GM12875 (cell line): ENCODE data around the gene MEIOSIN.

Source experiments
- H3K4me3 ChIP-seq: one replicate; pipeline ENCODE4 v1.5.1; 2011; ENCODE audit warnings: low read depth, low read length, control low read depth
- TF ChIP-seq, protein P1 (sequence below): IDR thresholded peaks from 2 replicates; pipeline ENCODE4 v1.5.1; 2011; ENCODE audit warnings: low read depth, mild to moderate bottlenecking, control low read depth, inconsistent platforms, low read length, moderate library complexity, borderline replicate concordance; ENCODE audit not compliant: insufficient read depth

MEIOSIN gene

DNA sequence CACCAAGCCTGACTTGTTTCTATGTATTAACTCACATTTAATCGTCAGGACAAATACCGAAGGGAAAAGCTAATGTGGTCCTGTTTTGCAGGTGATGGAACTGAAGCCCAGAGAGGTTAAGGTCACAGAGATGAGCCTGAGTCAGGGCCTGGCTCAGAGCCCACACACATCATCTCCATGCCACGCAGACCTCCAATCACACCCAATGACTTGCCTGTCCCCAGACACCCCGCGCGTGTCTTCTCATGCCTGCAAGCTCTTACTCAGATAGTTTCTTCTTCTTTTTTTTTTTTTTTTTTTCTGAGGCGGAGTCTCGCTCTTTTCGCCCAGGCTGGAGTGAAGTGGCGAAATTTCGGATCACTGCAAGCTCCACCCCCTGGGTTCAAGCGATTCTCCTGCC lies 19.4 kb downstream of the MEIOSIN start:
- TF ChIP-seq, protein P1, sequence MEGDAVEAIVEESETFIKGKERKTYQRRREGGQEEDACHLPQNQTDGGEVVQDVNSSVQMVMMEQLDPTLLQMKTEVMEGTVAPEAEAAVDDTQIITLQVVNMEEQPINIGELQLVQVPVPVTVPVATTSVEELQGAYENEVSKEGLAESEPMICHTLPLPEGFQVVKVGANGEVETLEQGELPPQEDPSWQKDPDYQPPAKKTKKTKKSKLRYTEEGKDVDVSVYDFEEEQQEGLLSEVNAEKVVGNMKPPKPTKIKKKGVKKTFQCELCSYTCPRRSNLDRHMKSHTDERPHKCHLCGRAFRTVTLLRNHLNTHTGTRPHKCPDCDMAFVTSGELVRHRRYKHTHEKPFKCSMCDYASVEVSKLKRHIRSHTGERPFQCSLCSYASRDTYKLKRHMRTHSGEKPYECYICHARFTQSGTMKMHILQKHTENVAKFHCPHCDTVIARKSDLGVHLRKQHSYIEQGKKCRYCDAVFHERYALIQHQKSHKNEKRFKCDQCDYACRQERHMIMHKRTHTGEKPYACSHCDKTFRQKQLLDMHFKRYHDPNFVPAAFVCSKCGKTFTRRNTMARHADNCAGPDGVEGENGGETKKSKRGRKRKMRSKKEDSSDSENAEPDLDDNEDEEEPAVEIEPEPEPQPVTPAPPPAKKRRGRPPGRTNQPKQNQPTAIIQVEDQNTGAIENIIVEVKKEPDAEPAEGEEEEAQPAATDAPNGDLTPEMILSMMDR = no peak
- no peak overlapping the region for H3K4me3 ChIP-seq

- H3K4me3 ChIP-seq = no peak overlapping the region
- TF ChIP-seq, protein P1 = peak; percentile 22; the same call in 1 of the 2 replicates
Measured at GRCh38 chr19:45753548-45753947, 20.3 kb downstream of the MEIOSIN start.

GRCh38 chr19:45754323-45754722 lies 21.1 kb downstream of the MEIOSIN start:
- TF ChIP-seq, protein P1 = no peak
- H3K4me3 ChIP-seq = no peak overlapping the region

- no peak overlapping the region for H3K4me3 ChIP-seq
- TF ChIP-seq, protein P1 = no peak
Measured at GRCh38 chr19:45757695-45758094, 24.5 kb downstream of the MEIOSIN start.

- TF ChIP-seq, protein P1 = no peak
- H3K4me3 ChIP-seq = no peak overlapping the region
Measured at GRCh38 chr19:45758921-45759320, 25.7 kb downstream of the MEIOSIN start.

- H3K4me3 ChIP-seq = no peak overlapping the region
- TF ChIP-seq, protein P1 = no peak
Measured at GRCh38 chr19:45761714-45762113, 28.5 kb downstream of the MEIOSIN start.

GRCh38 chr19:45762870-45763631 lies 29.8 kb downstream of the MEIOSIN start:
- H3K4me3 ChIP-seq = no peak overlapping the region
- TF ChIP-seq, protein P1 = no peak
